Pancreas (tissue), 10 donors: ENCODE results near the gene TGFB2. TPM values are rescaled to one million over a fixed set of nuclear protein-coding genes. Genes with fewer than 3 reads are reported as not detected.

Experiments used
- ATAC-seq, 4 donors: fragments of 200-7000 bp; cut with Tn5 transposase; one replicate each; pipeline versions ENCODE4 v1.8.0 to v1.9.1; 2020; ENCODE audit warnings: mild to moderate bottlenecking in 4 of 4, moderate library complexity in 4 of 4
- DNase-seq, 6 donors: peaks; one replicate each; pipeline ENCODE4 v3.0.0-alpha.2; 2020
- FAIRE-seq: peaks from 2 replicates; lab custom pipeline; 2012; peaks lifted over from hg19 to GRCh38; lab: Jason Lieb, UNC
- H3K27ac ChIP-seq, 4 donors: fragments of 200-600 bp; sonication (generic); 1 replicate in 3 of 4; 2 replicates in 1 of 4; pipeline versions ENCODE4 v1.5.0 to v1.8.0; 2020
- H3K27me3 ChIP-seq, 4 donors: fragments of 200-600 bp; one replicate each; pipeline ENCODE4 v1.8.0; 2021
- H3K36me3 ChIP-seq, 3 donors: fragments of 200-600 bp; sonication (generic) in 1 of 3; one replicate each; pipeline versions ENCODE4 v1.5.0 to v1.8.0; 2020 to 2021
- H3K4me1 ChIP-seq, 3 donors: fragments of 200-600 bp; one replicate each; pipeline ENCODE4 v1.8.0; 2021
- H3K4me3 ChIP-seq, 4 donors: fragments of 200-600 bp; sonication (generic) in 2 of 4; one replicate each; pipeline versions ENCODE4 v1.5.0 to v1.8.0; 2020 to 2021
- H3K9me3 ChIP-seq, 4 donors: fragments of 200-600 bp; one replicate each; pipeline ENCODE4 v1.8.0; 2021
- CTCF ChIP-seq, 4 donors: fragments of 200-600 bp; sonication (generic) in 3 of 4; IDR thresholded peaks; one replicate each; pipeline versions ENCODE4 v1.5.0 to v1.8.0; 2021; ENCODE audit warnings: antibody characterized with exemption in 4 of 4
- WGBS, 2 donors: extraction: QIAGEN DNeasy Blood & Tissue Kit; methylation state at CpG; one replicate each; pipeline ENCODE4 v1.1.7; 2013; 5-methylcytosine and 5-hydroxymethylcytosine counted together
- intact Hi-C, 3 donors: fragments of 100-400 bp; cut with DNase I; formaldehyde crosslinking; loops; one replicate each; pipeline versions ENCODE4 v1.11.1 to v1.14.2; 2022
- polyA plus RNA-seq, 2 donors: library from polyadenylated mRNA; stranded (reverse); fragments of 200-250 nt; gene quantifications; one replicate each; pipeline ENCODE4 v1.2.3, GENCODE V29; 2013
- total RNA-seq, 6 donors: library from RNA; stranded (reverse); fragmentation: NEBNext Ultra II Directional in 4 of 6; extraction: Animal tissue kit (Norgen Biotek cat#: 25700) in 4 of 6; gene quantifications; one replicate each; pipeline versions ENCODE4 v1.2.1 to v1.2.4, GENCODE V29; 2021 to 2023
- donor health status: healthy with polysubstance abuse.
- donor health status: DM: no; HTN: no; CAD: no; lungs with moderate emphysema.
- donor health status: DM: no; HTN: no; CAD: no.
- donor health status: control.
- donor health status: control.
- donor health status: Bipolar disorder and iron deficiency.
- donor health status: DM: yes; HTN: yes; CAD: no.
- donor health status: DM: no; HTN: no; CAD: no.
- donor health status: DM: no; HTN: no; CAD: no.
- donor health status: DM: yes; HTN: yes; CAD: no.

The TGFB2 gene
- total and polyA plus RNA-seq, 8 donors: 1.6 to 20.3 (median 2.9) TPM

- no peak for FAIRE-seq
These were observed 63.8 kb downstream of the TGFB2 start for GRCh38 chr1:218408942-218409341.

GRCh38 chr1:218409946-218410510, 64.9 kb downstream of the TGFB2 start:
- Histone ChIP-seq H3K4me3 (no peak overlapping the region), H3K27me3 (no peaks in the 10 kb centered on the region), H3K9me3 (no peaks in the 10 kb centered on the region), H3K4me1 (no peaks in the 10 kb centered on the region), H3K27ac (no peak overlapping the region), H3K36me3 (no peaks in the 10 kb centered on the region)
- DNase-seq (no peak), FAIRE-seq (no peak), ATAC-seq (no peak)
- 67 to 81% methylated on average over 8 of the region's 8 CpGs for WGBS, 2 donors
- intact Hi-C loops: no loop called here
- TF ChIP-seq CTCF (IDR thresholded peaks at IDR 0.05): no peak

More at GRCh38 chr1:218408942-218409341, 63.8 kb downstream of the TGFB2 start:
- no peak for ATAC-seq
- no peaks in the 10 kb centered on the region for H3K36me3 ChIP-seq
- H3K9me3 ChIP-seq: no peaks in the 10 kb centered on the region
- intact Hi-C loops: no loop called here
- TF ChIP-seq CTCF (IDR thresholded peaks at IDR 0.05): no peak
- no peak overlapping the region for H3K4me3 ChIP-seq
- no peak overlapping the region for H3K27ac ChIP-seq
- no peak for DNase-seq
- no peaks in the 10 kb centered on the region for H3K4me1 ChIP-seq
- WGBS, 2 donors: 36 to 38% methylated on average over 9 of the region's 9 CpGs
- H3K27me3 ChIP-seq: no peaks in the 10 kb centered on the region

GRCh38 chr1:218411101-218411500, 66.0 kb downstream of the TGFB2 start:
- Histone ChIP-seq H3K9me3 (no peaks in the 10 kb centered on the region), H3K36me3 (no peaks in the 10 kb centered on the region), H3K27ac (no peak overlapping the region), H3K4me3 (no peak overlapping the region), H3K27me3 (no peaks in the 10 kb centered on the region), H3K4me1 (no peaks in the 10 kb centered on the region)
- WGBS, 2 donors: 79 to 93% methylated on average over 1 of the region's 1 CpG
- TF ChIP-seq CTCF (IDR thresholded peaks at IDR 0.05): no peak
- FAIRE-seq: no peak
- no peak for DNase-seq
- ATAC-seq: no peak
- intact Hi-C loops: no loop called here

GRCh38 chr1:218412171-218412570, 67.0 kb downstream of the TGFB2 start:
- Histone ChIP-seq H3K4me3 (no peak overlapping the region), H3K9me3 (no peaks in the 10 kb centered on the region), H3K27ac (no peak overlapping the region), H3K36me3 (no peaks in the 10 kb centered on the region), H3K4me1 (no peaks in the 10 kb centered on the region), H3K27me3 (no peaks in the 10 kb centered on the region)
- FAIRE-seq (no peak), ATAC-seq (no peak), DNase-seq (no peak)
- intact Hi-C loops: no loop called here
- TF ChIP-seq CTCF (IDR thresholded peaks at IDR 0.05): no peak
- 82 to 88% methylated on average over 7 of the region's 7 CpGs for WGBS, 2 donors

GRCh38 chr1:218413179-218413578, 68.0 kb downstream of the TGFB2 start:
- no peak for TF ChIP-seq CTCF (IDR thresholded peaks at IDR 0.05)
- no peak for ATAC-seq
- FAIRE-seq: no peak
- no peaks in the 10 kb centered on the region for H3K27me3 ChIP-seq
- intact Hi-C loops: no loop called here
- H3K36me3 ChIP-seq: no peaks in the 10 kb centered on the region
- 86 to 87% methylated on average over 10 of the region's 10 CpGs for WGBS, 2 donors
- no peaks in the 10 kb centered on the region for H3K9me3 ChIP-seq
- H3K27ac ChIP-seq: no peak overlapping the region
- H3K4me3 ChIP-seq: no peak overlapping the region
- H3K4me1 ChIP-seq: no peaks in the 10 kb centered on the region
- no peak for DNase-seq
